Epithelial cell of proximal tubule (primary cell): ENCODE results near the gene IGSF6. TPM values are rescaled to one million over a fixed set of nuclear protein-coding genes. Genes with fewer than 3 reads are reported as not detected.
"Not testable (repeated sequence)": the region's sequence is repeated elsewhere in the genome, so short reads cannot be mapped to it uniquely, and the experiment has no call there.

ENCODE experiments used
- DNase-seq: peaks from one replicate; pipeline ENCODE4 v3.0.0-alpha.2; 2011; ENCODE audit warnings: low read depth
- H3K4me3 ChIP-seq: 2 replicates; pipeline ENCODE4 v1.5.1; 2011; ENCODE audit warnings: low read depth, mild to moderate bottlenecking, low read length
- CTCF ChIP-seq: conservative IDR thresholded peaks from 2 replicates; pipeline ENCODE4 v1.5.1; 2012; ENCODE audit warnings: low read depth, mild to moderate bottlenecking, low read length
- total RNA-seq: library from RNA; depleted of rRNA; stranded (reverse); fragments of >200 nt; gene quantifications from 2 replicates; pipeline ENCODE4 v1.2.3, GENCODE V29; 2015

The IGSF6 gene
- total RNA-seq, 1 donor from 2014 or later: not detected

GRCh38 chr16:21685034-21685455 lies 32.6 kb upstream of the IGSF6 start:
- TF ChIP-seq CTCF: no peak
- H3K4me3 ChIP-seq: no peak overlapping the region
- no peak for DNase-seq

GRCh38 chr16:21684199-21684598 lies 31.8 kb upstream of the IGSF6 start:
- no peak overlapping the region for H3K4me3 ChIP-seq
- no peak for DNase-seq
- TF ChIP-seq CTCF: peak; percentile 66

- TF ChIP-seq CTCF: no peak
- no peak overlapping the region for H3K4me3 ChIP-seq
Observed at GRCh38 chr16:21683184-21683583, 30.8 kb upstream of the IGSF6 start.

GRCh38 chr16:21680714-21681113 lies 28.3 kb upstream of the IGSF6 start:
- DNase-seq, H3K4me3 ChIP-seq: not testable (repeated sequence)

More at GRCh38 chr16:21683184-21683583, 30.8 kb upstream of the IGSF6 start:
- DNase-seq: no peak

- not testable (repeated sequence) for H3K4me3 ChIP-seq, DNase-seq
Observed at GRCh38 chr16:21674456-21674855, 22.0 kb upstream of the IGSF6 start.

GRCh38 chr16:21673469-21673868 lies 21.1 kb upstream of the IGSF6 start:
- TF ChIP-seq CTCF: no peak
- no peak overlapping the region for H3K4me3 ChIP-seq
- no peak for DNase-seq

- TF ChIP-seq CTCF: no peak
- no peak for DNase-seq
- H3K4me3 ChIP-seq: no peak overlapping the region
Observed at GRCh38 chr16:21667575-21667974, 15.2 kb upstream of the IGSF6 start.

GRCh38 chr16:21666772-21667171 lies 14.4 kb upstream of the IGSF6 start:
- no peak for DNase-seq
- no peak for TF ChIP-seq CTCF
- no peak overlapping the region for H3K4me3 ChIP-seq
